IPS DF 4.7 (cell line): Measurements from ENCODE around the gene ADAD1.
"Not testable (repeated sequence)": the region's sequence is repeated elsewhere in the genome, so short reads cannot be mapped to it uniquely, and the experiment has no call there.

Source experiments
- DNase-seq: peaks from one replicate; pipeline ENCODE4 v3.0.0-alpha.2; 2013; ENCODE audit warnings: low spot score; ENCODE audit errors: extremely low read depth

Gene ADAD1

GRCh38 chr4:122378711-122379110, at the start of gene ADAD1:
ADAD1 (plus strand) TSS chr4:122379011; CDS start chr4:122380070, 1,059 bp downstream.
- no peak for DNase-seq

- no peak for DNase-seq
These were observed 48.8 kb upstream of the ADAD1 start for GRCh38 chr4:122329876-122330565.

- no peak for DNase-seq
These were observed 47.6 kb upstream of the ADAD1 start for GRCh38 chr4:122331195-122331594.

- no peak for DNase-seq
These were observed 44.0 kb upstream of the ADAD1 start for GRCh38 chr4:122334828-122335227.

GRCh38 chr4:122341886-122342285, 36.9 kb upstream of the ADAD1 start:
- DNase-seq, result no peak

- no peak for DNase-seq
These were observed 32.8 kb upstream of the ADAD1 start for GRCh38 chr4:122346036-122346435.

DNA sequence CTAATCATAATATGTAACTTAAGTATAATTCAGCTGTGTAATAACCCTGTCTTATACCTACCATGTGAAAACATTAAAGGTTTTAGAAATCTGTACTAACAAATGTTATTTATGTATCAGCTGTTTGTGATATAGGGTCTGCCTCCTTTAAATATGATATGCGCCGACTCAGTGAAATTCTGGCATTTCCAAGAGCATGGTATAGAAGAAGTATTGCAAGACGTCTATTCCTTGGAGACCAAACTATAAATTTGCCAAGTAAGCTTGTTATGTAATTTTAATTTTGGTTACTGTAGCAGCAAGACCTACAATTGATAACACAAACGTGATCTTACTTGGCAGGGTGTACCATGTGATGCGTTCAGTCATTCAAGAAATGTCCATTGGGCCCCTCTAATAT, 32.3 kb upstream of the ADAD1 start:
- DNase-seq, result no peak

DNA sequence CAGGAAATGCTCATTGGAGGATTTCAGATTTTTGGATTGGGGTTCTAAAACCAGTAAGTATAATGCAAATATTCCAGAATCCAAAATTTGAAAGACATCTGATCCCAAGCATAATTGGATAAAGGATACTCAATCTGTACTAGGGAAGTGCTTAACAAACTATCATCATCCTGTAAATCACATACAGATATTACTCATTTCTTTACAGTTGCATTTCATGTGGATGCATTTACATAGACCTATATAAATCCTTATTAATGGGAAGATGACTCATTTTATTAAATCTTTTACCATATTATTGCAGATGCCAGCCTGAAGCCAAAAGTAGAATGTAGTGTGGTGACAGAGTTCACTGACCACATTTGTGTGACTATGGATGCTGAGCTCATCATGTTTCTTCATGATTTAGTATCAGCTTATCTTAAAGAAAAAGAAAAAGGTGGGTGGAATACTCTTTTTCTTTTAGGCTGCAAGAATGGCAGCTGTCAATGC, 22.4 kb upstream of the ADAD1 start:
- DNase-seq, result no peak

- DNase-seq, result no peak
These were observed 18.1 kb upstream of the ADAD1 start for GRCh38 chr4:122360754-122361153.

- DNase-seq, result peak; percentile 7
These were observed 14.0 kb upstream of the ADAD1 start for GRCh38 chr4:122364700-122365404.

GRCh38 chr4:122368786-122369185, 10.0 kb upstream of the ADAD1 start:
- DNase-seq, result not testable (repeated sequence)

DNA sequence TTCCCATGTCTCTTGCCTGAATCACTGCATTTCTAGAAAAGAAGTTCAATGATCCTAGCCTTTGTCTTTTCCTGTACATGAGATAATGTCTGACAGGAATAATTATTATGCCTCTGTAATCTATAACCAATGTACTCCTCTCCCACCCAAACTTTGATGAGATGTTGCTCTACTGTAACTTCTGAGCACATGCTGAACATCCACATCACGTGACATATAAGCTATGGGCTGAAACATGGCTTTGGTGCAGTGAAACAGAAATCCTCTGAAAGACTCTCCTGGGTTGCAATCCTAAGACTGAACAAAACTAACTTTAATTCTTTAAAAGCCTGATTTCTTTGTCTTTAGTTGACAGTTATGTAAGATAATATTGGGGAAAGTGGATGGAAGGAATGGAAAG, 1.5 kb upstream of the ADAD1 start:
- DNase-seq, result no peak

DNA sequence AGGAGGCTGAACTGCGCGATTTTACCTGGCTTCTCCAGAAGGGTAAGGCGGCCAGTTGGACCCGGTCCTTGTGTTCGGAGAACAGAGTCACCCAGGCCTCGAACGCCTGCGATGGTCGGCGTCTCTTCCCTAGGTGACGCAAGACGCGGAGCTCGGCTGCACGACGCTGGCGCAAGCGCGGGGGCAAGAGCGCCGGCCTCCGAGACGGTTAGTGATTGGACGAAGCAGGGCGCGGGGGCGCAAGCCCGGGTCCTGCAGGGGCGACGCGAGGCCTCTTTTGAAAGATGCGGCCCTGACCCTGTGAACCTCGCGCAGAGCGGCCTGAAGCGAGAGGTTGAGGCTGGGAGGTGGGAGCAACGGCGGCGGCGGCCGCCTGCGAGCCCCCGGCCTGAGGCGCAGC, 428 bp downstream of the ADAD1 start:
- DNase-seq, result no peak

- DNase-seq, result no peak
These were observed 4.5 kb downstream of the ADAD1 start for GRCh38 chr4:122383341-122383740.

- DNase-seq, result no peak
These were observed 5.4 kb downstream of the ADAD1 start for GRCh38 chr4:122384245-122384644.

DNA sequence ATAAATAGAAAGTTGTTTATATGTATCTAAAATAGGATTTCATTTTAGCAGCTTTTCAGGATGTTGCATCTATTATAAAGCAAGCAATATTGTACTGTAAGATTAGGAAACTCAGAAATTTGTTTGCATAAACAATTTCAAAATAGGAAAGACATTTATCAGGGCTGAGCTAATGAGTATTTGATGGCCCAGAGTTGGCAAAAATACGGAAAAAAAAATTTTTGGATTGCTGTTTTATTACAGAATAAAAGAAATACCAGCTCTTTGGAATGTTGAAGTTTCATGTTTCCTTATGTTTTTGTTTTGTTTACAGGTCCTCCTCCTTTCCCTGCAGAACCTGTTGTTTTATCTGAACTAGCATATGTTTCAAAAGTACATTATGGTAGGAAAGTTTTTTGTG, 14.5 kb downstream of the ADAD1 start:
- DNase-seq, result no peak

DNA sequence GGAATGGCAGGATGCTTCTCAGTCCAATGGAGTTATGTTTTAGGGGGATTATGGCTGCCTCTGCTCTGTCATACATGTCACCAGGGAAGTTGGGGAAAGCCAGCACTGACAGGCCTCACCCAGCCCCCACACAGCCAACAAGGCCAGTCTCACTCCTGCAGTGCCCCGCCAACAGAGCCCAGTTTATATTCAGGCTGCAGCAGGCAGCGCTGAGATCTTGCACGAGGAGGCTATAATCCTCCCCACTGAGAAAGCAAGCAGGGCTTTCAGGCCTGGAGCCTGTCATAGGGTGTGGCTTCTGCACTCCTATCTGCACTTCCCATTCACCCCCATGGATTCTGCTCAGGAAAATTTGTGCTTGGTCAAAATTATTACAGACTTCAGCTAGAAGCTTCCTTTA, 25.1 kb downstream of the ADAD1 start:
- no peak for DNase-seq

DNA sequence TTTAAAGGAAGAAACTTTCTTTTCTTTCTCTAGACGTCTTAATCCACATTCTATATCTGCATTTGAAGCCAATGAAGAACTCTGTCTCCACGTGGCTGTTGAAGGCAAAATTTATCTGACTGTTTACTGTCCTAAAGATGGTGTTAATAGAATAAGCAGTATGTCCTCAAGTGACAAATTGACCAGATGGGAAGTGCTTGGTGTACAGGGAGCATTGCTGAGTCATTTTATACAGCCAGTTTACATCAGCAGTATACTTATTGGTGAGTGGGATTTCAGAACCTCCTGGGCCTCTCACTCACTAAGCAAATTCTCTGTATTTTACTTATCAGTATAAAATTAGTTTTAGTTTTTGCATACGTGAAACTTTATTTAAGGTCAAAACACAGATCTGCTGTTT, 33.7 kb downstream of the ADAD1 start:
- DNase-seq, result no peak

- DNase-seq, result no peak
These were observed 44.4 kb downstream of the ADAD1 start for GRCh38 chr4:122423246-122423645.

GRCh38 chr4:122431351-122431750, 52.5 kb downstream of the ADAD1 start:
- no peak for DNase-seq

DNA sequence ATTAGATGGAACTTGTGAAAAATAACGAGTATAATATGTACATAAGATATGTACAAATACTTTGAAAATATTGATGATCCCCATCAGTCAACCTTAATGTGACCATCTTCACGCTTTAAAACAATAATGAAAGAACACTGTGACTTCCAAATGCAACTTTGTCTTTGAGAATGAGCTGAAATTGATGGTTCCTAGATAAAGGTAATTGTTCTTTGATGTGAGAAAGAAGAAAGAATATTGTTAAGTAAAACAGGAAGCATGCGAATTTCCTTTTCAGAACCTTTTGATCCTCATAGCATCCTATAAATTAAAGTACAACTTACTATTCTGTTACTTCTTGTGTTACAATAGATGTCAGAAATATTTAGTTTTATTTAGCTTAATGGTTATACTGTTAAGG, 55.5 kb downstream of the ADAD1 start:
- no peak for DNase-seq

GRCh38 chr4:122450847-122451246, 72.0 kb downstream of the ADAD1 start:
- DNase-seq, result peak; percentile 60
